Loucy (cell line): ENCODE results near the gene GYG2.

Experiments used
- CTCF ChIP-seq: fragments of 200-600 bp; sonication (generic); conservative IDR thresholded peaks from 2 replicates; pipeline ENCODE4 v1.5.1; 2014; ENCODE audit warnings: mild to moderate bottlenecking, antibody characterized with exemption, low read length
- EZH2phosphoT487 ChIP-seq: fragments of 200-600 bp; IDR thresholded peaks from 2 replicates; pipeline ENCODE4 v1.6.1; 2018; ENCODE audit warnings: antibody characterized with exemption, mild to moderate bottlenecking, moderate library complexity, borderline replicate concordance

- TF ChIP-seq CTCF (no peak), EZH2phosphoT487 (no peak)
Measured at GRCh38 chrX:2901367-2902036, 72.8 kb downstream of the GYG2 start.
